OCI-M1 (cell line): Measurements from ENCODE around the gene MORC2.

Experiments used
- DNase-seq: peaks from one replicate; lab custom pipeline; 2025; lab: John Stamatoyannopoulos, UW

Gene MORC2

DNA sequence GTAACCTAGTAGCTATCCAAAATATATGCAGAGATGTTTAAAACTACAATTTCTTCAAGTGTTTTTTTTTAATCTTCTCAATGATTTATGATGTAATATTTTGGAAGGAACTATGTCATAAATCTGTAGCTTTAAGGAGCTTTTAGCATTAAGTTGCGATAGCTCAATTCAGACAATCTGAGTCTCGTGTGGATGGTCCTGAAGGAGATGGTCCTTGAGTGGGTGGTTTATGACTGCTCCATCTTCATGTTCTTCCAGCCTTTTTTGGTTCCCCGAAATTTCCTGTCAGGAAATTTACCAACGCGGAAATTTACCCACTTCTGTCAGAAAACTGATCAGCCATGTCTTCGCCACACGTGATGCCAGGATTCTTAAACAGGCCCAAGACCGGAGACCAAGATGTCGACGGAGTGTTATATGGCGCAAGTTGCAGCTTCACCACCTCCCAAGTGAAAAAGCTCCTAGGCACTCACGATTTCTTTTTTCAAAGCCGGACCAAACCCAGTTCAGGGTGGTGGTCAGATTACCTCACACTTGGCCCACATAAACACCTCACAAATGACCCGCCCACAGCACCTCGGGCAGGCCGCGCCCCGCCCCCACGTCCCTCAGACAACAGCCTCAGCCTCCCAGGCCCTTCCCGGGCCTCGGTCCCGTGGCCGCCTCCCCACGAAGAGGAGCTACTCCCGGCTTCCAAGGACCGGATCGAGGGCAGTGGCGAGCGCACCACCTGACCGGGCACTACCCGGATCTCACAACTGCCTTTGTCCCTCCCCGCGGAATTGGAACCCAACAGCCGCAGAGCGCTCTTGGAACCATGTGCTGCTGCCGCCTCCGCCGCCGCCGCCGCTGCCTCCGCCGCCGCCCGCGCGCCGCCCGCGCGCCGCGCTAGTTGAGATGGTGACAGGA is at the start of gene MORC2:
MORC2 (minus strand) TSS at position 760 of the 909 bp plus-strand sequence. CDS start 885 bp downstream, outside the sequence.
- peak; percentile 84 for DNase-seq

GRCh38 chr22:31005535-31005934 is 37.0 kb upstream of the MORC2 start:
- no peak for DNase-seq

DNA sequence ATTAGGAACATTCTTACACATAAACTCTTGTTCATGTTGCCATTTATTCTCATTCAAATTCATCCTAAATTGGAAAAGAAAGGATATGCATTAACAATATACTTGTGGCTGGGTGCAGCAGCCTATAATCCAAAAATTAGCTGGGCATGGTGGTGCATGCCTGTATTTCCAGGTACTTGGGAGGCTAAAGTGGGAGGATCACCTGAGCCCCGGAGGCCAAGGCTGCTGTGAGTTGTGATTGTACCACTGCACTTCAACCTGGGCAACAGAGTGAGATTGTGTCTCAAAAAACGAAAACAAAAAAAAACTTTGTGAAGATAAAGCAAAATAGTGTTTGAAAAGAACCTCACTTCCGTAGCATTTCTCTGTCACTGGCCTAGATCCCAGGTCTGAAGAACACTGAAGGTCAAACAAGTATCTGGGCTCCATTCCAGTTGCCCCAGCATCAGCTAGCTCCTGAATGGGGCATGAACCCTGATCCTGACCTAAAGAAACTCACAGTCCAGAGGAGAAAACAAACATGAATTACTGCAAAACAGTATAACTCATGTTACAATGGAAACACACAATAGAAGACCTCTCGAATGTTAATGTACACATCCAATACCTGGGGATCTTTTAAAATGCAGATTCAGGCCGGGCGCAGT is 32.7 kb upstream of the MORC2 start:
- DNase-seq: no peak

- peak; percentile 17 for DNase-seq
Measured at GRCh38 chr22:30998329-30998728, 29.8 kb upstream of the MORC2 start.

DNA sequence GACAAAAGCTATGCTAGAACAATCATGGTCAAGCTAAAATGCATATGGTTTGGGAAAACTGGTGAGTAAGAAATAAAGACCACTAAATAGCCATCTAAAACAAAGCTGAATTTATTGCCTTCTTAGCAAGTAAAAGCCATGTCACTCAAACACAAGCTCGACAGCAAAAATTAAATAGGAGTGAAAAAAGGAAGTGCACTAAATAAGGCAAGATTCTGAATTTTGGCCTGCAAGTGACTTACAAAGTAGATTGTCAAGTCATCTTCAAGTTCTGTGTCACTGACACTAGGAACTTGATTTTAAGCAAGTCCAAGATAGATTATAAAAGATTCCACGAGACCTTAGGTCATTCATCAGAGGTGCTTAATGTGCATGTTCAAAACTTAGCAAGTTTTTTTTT is 27.9 kb upstream of the MORC2 start:
- DNase-seq: peak; percentile 54

DNA sequence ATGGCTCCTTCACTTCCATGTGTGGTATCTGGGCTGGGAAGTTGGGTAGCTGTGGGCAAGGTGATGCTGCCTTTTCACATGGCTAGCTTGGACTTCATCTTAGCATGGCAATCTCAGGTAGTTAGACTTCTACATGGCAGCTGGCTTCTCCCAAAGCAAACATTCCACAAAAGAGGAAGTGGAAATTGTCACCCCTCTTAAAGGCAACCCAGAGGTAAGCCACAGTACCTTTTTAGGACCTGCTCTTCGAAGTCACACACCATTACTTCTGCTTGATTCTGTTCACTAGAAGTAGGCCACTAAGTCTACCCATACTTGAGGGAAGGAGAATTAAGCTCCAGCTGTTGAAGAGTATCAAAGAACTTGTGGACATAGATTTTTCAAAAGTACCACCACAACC is 26.4 kb upstream of the MORC2 start:
- DNase-seq: peak; percentile 30

GRCh38 chr22:30992565-30992964 is 24.0 kb upstream of the MORC2 start:
- no peak for DNase-seq

- DNase-seq: peak; percentile 18
Measured at GRCh38 chr22:30990690-30991089, 22.1 kb upstream of the MORC2 start.

DNA sequence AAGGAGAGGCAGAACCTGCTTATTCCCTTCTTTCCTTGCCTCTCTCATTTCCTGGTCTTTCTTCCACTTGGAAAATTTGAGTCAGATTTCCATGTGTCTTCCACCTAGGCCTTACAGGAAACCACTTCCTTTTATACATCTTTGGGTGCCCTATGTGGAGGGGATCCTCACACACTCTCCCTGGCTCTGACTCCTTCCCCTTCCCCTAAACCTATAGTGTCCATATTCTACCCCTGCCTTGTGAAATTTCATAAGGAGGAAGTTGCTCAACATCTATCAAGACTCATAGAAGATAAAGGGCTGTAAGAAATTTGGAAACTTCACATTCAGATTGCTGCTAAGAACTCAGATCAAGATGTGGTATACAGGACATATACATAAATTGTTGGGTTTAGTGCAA is 20.9 kb upstream of the MORC2 start:
- peak; percentile 53 for DNase-seq

DNA sequence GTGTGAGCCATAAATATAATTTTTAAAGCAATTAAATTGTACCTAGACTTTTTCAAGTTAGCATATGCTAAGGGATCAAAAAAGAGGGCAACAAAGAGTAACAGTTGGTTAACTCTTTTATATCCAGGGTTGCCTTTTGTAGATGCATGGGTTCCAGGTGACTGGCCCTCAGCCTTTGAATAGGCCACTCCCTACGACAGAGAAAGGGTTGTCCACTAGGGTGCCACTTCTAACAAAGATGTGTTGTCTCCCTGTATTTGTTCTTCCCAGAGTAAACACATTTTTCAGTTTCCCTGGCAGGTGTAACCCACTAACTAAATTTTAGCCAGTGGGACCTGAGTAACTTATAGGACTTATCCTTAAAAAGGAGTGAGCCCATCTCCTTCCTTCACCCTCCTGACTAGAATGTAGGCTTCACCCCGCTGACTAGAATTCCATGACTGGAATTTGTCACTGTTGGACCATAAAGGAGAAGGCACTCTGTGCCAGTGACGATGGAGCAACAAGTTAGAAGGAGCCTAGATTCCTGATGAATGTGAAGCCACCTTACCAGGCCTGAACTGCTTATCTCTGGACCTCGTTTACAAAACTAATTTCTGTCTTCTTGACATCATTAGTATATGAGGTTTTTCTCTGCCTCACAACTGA is 17.1 kb upstream of the MORC2 start:
- DNase-seq: no peak

DNA sequence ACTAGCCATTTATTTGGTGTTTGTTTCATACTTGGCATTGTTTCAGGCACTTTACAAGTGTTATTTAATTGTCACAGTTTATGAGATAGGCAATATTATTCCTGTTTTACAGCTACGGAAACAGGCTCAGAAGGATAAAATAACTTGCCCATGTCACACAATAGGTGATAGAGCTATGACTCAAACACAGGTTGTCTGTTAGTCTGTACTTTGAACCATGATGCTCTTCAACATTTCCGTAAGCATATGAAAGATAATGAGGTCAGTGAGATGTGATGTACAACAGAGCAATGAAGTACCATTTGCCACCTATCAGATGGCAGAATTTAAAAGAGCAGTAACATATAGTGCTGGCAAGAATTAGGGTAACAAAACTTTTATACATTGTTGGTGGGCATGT is 15.7 kb upstream of the MORC2 start:
- DNase-seq: no peak

- DNase-seq: no peak
Measured at GRCh38 chr22:30982512-30982911, 13.9 kb upstream of the MORC2 start.

DNA sequence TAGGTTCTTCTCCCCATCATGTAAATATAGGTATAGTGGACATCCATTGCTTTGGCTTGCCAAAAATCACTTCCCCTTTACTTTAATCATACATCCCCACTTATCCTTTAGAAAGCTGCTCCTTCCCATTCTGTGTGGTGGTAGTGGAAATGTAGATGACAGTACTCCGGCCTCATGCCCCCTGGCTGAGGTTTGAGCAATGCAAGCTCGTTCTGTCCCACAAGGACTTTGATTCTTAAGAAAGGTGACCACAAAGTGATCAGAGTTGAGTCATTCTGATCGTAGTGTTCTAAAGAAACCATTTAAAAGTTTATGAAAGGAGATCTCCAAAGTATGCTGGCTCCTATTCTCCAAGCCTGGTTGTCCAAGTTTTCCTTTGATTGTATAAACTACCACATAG is 11.4 kb upstream of the MORC2 start:
- DNase-seq: no peak

DNA sequence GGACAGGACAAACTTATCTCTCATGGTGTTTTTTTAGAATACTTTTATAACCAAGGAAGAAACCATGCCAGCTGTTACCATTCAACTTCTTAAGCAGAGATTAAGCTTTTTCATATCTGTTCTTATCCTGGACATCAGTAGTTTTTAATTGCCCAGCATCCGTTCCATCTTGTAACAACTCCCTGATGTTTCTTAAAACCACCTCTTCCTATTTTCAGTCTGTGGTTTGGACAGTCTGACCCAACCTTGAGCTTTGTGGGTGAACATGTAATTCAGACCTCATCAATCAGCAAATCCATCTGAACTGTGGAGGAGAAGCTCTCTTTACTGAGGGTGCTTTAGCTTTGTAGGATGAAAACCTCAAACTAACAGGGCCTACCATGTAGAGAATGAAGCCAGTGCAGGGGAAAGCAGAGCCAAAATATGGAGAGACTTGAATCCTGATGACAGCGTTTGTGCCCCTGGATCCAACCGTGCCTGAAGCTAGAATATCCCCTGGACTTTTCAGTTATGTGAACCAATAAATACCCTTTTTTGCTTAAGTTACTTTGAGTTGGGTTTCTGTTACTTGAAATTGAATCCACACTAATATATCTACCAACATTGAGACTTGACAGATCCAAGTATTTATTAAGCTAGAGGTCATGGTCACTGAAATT is 9.9 kb upstream of the MORC2 start:
- peak; percentile 24 for DNase-seq

DNA sequence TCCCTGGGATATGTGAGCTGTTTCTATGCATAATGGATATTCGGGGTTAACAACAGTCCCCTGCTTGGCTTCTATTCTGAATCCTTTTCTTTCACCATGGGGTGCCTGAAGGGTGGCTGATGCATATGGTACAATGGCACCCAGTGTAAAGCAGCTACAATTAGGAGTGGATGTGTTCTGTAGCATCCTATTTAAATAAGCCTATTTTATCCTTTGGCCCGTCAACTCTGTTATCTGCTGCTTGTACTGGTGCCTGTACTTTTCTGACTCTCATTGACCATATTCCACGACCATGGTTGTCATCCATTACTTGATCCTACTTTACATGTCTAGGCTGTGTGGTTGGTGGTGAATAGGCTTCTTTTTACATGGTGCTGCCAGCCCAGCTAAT is 1.8 kb upstream of the MORC2 start:
- DNase-seq: no peak

DNA sequence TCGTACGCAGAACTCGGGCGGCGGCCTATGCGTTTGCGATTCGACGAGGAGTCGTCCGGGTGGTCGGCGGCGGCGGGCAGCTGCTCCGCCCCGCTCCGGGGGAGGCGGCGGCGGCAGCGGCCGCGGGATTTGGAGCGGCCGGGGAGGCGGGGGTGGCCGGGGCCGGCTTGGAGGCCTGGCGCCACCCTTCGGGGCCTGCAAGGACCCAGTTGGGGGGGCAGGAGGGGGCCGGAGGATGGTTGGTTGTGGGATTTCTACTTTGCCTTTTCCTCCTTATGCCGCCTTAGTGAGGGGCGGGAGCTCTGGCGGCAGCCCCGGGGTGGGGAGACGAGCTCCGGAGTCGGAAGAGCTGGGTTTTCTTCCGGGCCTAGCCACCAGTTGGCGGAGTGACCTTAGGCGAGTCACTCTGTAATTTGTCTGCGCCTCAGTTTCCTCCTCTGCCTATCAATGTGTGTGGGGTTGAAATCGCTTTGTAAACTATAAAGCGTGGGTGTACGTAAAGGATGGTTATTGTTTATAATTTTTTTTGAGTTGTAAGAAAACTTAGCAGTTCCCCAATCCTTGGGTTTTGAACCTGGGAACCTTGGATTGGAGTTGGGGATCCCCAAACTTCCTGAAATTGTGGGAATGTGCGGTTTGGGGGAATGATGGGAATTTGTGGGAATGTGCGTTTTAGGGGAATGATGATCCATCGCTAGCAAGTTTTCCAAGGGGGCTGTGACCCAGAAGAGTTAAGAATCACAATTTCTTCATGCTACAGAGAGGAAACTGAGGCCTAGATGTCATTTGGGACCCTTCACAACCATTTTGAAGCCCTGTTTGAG is 1.2 kb upstream of the MORC2 start:
- DNase-seq: peak; percentile 72

- DNase-seq: peak; percentile 98
Measured at GRCh38 chr22:30968924-30969531, 454 bp upstream of the MORC2 start, which contains the start of gene TUG1. TSS of gene TUG1 (plus strand) at chr22:30969265.

- no peak for DNase-seq
Measured at GRCh38 chr22:30964858-30965257, 3.7 kb downstream of the MORC2 start.

DNA sequence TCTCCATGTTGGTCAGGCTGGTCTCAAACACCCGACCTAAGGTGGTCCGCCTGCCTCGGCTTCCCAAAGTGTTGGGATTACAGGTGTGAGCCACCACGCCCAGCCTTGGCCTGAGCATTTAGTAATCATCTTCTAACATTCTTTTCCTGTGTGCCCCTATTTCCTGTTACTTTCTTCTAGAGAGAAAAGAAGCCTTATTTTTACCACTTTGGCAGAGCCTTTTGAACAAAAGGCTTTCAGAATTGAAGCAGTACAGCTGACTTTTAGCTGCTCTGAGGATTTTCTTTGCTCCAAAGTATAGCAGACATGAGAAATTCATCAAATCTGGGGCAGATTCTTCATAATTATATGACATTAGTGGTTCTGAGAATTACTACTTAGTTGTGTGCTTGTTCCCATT is 13.4 kb downstream of the MORC2 start:
- DNase-seq: no peak

- no peak for DNase-seq
Measured at GRCh38 chr22:30953206-30953605, 15.4 kb downstream of the MORC2 start.
